GM12878 (cell line): ENCODE data around the gene WBP1L. TPM values are rescaled to one million over a fixed set of nuclear protein-coding genes. Genes with fewer than 3 reads are reported as not detected.

Experiments
- ATAC-seq: fragments of 200-7000 bp; cut with Tn5 transposase; 3 replicates; pipeline ENCODE4 v1.9.1; 2020; ENCODE audit warnings: mild to moderate bottlenecking, moderate library complexity
- BruUV-seq: library from RNA; stranded (reverse); fragments of 400-500 nt; replicated peaks from 2 replicates; lab custom pipeline; 2021; lab: Mats Ljungman, UMichigan
- CTCF ChIA-PET: fragments of 300-600 bp; sonication (Branson Sonifier 250); formaldehyde crosslinking; extraction: SDS; loops from one replicate; lab custom pipeline; 2021; ENCODE audit warnings: inconsistent platforms; lab: Yijun Ruan, JAX
- POLR2A ChIA-PET: fragments of 350-600 bp; formaldehyde crosslinking; extraction: SDS; loops from one replicate; lab custom pipeline; 2021; ENCODE audit warnings: inconsistent platforms; lab: Charles Lee
- RAD21 ChIA-PET: fragments of 300-600 bp; sonication (Branson Sonifier 250); formaldehyde crosslinking; loops from one replicate; lab custom pipeline; 2023; ENCODE audit warnings: antibody characterized with exemption; ENCODE audit not compliant: unreplicated experiment; lab: Charles Lee
- SMC1A ChIA-PET: fragments of 300-600 bp; sonication (Branson Sonifier 250); formaldehyde crosslinking; loops from one replicate; lab custom pipeline; 2023; ENCODE audit not compliant: unreplicated experiment, uncharacterized antibody; lab: Charles Lee
- DNase-seq: peaks from one replicate; pipeline ENCODE4 v3.0.0-alpha.2; 2011; ENCODE audit warnings: low read depth, low spot score
- FAIRE-seq: peaks from 3 replicates; lab custom pipeline; 2011; peaks lifted over from hg19 to GRCh38; lab: Jason Lieb, UNC
- H2AFZ ChIP-seq: 2 replicates; pipeline ENCODE4 v1.6.0; 2011; ENCODE audit warnings: low read depth, low read length, control low read depth; ENCODE audit not compliant: control insufficient read depth
- H3K27ac ChIP-seq: 2 replicates; pipeline ENCODE4 v1.5.1; 2011; ENCODE audit warnings: control low read depth; ENCODE audit not compliant: control insufficient read depth, insufficient read depth
- H3K27me3 ChIP-seq, 2 experiments: replicated peaks in 1 of 2; 2 replicates each; pipeline versions ENCODE4 v1.6.0 to v1.6.1; 2011; ENCODE audit warnings: low read length in 1 of 2; ENCODE audit not compliant: control insufficient read depth in 2 of 2, insufficient read depth in 2 of 2
- H3K36me3 ChIP-seq, 2 experiments: 2 replicates each; pipeline ENCODE4 v1.5.1; 2011; ENCODE audit warnings: low read length in 1 of 2; ENCODE audit not compliant: control insufficient read depth in 2 of 2, insufficient read depth in 2 of 2
- H3K4me1 ChIP-seq: 2 replicates; pipeline ENCODE4 v1.6.1; 2011; ENCODE audit warnings: mild to moderate bottlenecking, low read length, moderate library complexity, mixed read lengths; ENCODE audit not compliant: control insufficient read depth, insufficient read depth
- H3K4me2 ChIP-seq: 2 replicates; pipeline ENCODE4 v1.6.0; 2011; ENCODE audit warnings: control low read depth; ENCODE audit not compliant: control insufficient read depth, insufficient read depth
- H3K4me3 ChIP-seq: fragments of 200-600 bp; sonication (generic); 2 replicates; pipeline ENCODE4 v1.5.1; 2016
- H3K79me2 ChIP-seq: 2 replicates; pipeline ENCODE4 v1.6.0; 2011; ENCODE audit warnings: low read length; ENCODE audit not compliant: control insufficient read depth, insufficient read depth
- H3K9ac ChIP-seq: 2 replicates; pipeline ENCODE4 v1.8.0; 2011; ENCODE audit warnings: low read length, control low read depth, mixed read lengths; ENCODE audit not compliant: control insufficient read depth, insufficient read depth
- H3K9me3 ChIP-seq: replicated peaks from 3 replicates; pipeline ENCODE4 v1.5.1; 2011; ENCODE audit warnings: mild to moderate bottlenecking, low read length; ENCODE audit not compliant: control insufficient read depth, insufficient read depth
- H4K20me1 ChIP-seq: 2 replicates; pipeline ENCODE4 v1.6.0; 2011; ENCODE audit not compliant: control insufficient read depth, insufficient read depth
- ASH2L ChIP-seq: fragments of 300-600, 200-600 bp; sonication (generic); IDR thresholded peaks from 2 replicates; pipeline ENCODE4 v1.6.1; 2017; ENCODE audit warnings: low read depth, mild to moderate bottlenecking, borderline replicate concordance
- HDAC2 ChIP-seq: fragments of 200-600 bp; sonication (generic); IDR thresholded peaks from 2 replicates; pipeline ENCODE4 v1.6.1; 2017
- JUNB ChIP-seq: IDR thresholded peaks from 2 replicates; pipeline ENCODE4 v1.6.1; 2016; ENCODE audit warnings: antibody characterized with exemption, mild to moderate bottlenecking
- NFXL1 ChIP-seq: fragments of 450-650 bp; IDR thresholded peaks from 2 replicates; pipeline ENCODE4 v1.6.1; 2017; ENCODE audit warnings: antibody characterized with exemption, mild to moderate bottlenecking, borderline replicate concordance
- SKIL ChIP-seq: fragments of 450-650 bp; IDR thresholded peaks from 2 replicates; pipeline ENCODE4 v1.6.1; 2017; ENCODE audit warnings: mild to moderate bottlenecking, low read depth, inconsistent platforms; ENCODE audit not compliant: poor library complexity, severe bottlenecking
- SREBF1 ChIP-seq: IDR thresholded peaks from 2 replicates; pipeline ENCODE4 v1.6.1; 2012; ENCODE audit warnings: mild to moderate bottlenecking, low read length
- USF1 ChIP-seq: IDR thresholded peaks from 2 replicates; pipeline ENCODE4 v1.6.1; 2011; ENCODE audit warnings: borderline replicate concordance, low read depth, mild to moderate bottlenecking, moderate library complexity, mixed read lengths, low read length; ENCODE audit not compliant: insufficient read depth; ENCODE audit errors: extremely low read length
- ZBED1 ChIP-seq: IDR thresholded peaks from 2 replicates; pipeline ENCODE4 v1.6.1; 2016; ENCODE audit warnings: borderline replicate concordance
- WGBS: methylation state at CpG from one replicate; pipeline ENCODE4 v1.1.6; 2016; ENCODE audit warnings: low lambda C conversion rate; ENCODE audit not compliant: insufficient replicate concordance, insufficient coverage; ENCODE audit errors: missing lambda C conversion rate; 5-methylcytosine and 5-hydroxymethylcytosine counted together
- in situ Hi-C: fragments of 300-500 bp; cut with MboI; formaldehyde crosslinking; loops from 9 replicates; pipeline ENCODE4 v1.14.3; 2018; ENCODE audit warnings: mixed read lengths
- intact Hi-C: fragments of 100-400 bp; cut with micrococcal nuclease; formaldehyde crosslinking; loops from one replicate; pipeline ENCODE4 v1.14.2; 2022; ENCODE audit not compliant: unreplicated experiment
- polyA plus RNA-seq, 11 experiments: library from polyadenylated mRNA; depleted of rRNA in 4 of 11; unstranded in 6 of 11; stranded (reverse) in 5 of 11; fragments of >200 nt; fragmentation: Nextera tagmentation in 4 of 11; fragmentation: Illumina TruSeq in 1 of 11; extraction: Ambion mirVana in 4 of 11; extraction: Trizol in 1 of 11; gene quantifications; 1 replicate in 1 of 11; 2 replicates in 10 of 11; pipeline versions ENCODE4 v1.2.1 to v1.2.3, GENCODE V29; 2011 to 2016; ENCODE audit warnings: inconsistent platforms in 2 of 11, missing spikeins in 2 of 11, low read depth in 1 of 11
- total RNA-seq, 4 experiments: library from RNA; depleted of rRNA in 3 of 4; stranded (reverse); fragments of >200 nt in 3 of 4; fragmentation: Illumina TruSeq in 1 of 4; extraction: Trizol in 1 of 4; gene quantifications; 2 replicates each; pipeline versions ENCODE4 v1.2.1 to v1.2.3, GENCODE V29; 2013 to 2021
- TF ChIP-seq, protein P1 (sequence below): fragments of 450-650 bp; IDR thresholded peaks from 2 replicates; pipeline ENCODE4 v1.6.1; 2016; ENCODE audit warnings: mild to moderate bottlenecking

WBP1L gene
- total and polyA plus RNA-seq, 10 of the 15 experiments (the other 5 are each of a cell fraction or from before 2014, with no cell fraction given) = 3.7 to 18.8 (median 12.3) TPM

DNA sequence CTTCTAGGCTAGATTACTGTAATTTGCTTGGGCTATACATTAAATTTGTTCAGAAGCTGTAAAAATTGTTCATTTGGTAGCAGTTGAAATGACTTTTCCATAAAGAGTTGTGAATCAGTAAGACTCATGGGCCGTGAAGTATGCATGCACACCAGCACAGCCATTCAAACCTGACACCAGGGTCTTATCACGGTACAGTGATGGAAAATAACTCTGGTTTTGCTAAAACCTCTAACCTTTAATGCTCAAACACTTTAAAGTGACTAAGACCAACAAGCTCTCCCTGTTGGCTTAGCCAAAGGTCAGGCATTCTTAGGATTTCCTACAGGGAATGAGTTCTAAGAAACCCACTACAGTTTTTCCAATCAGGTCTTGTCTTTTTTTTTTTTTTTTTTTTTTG, 41.0 kb upstream of the WBP1L start:
- no peak for FAIRE-seq

DNA sequence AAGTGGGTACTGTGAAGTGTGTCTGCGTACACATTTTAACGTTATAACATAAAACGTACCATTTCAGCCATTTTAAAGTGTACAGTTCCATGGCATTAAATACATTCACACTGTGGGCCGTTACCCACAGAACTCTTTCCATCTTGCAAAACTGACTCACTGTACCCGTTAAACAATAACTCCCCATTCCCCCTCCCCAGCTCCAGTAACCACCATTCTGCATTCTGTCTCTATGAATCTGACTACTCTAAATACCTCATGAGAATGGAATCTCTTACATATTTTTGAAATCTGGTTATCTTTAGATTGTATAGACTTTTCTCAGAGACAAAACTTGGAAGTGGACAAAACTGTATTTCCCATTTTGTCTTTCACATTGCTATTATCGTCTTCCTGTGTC, 38.8 kb upstream of the WBP1L start:
- Histone ChIP-seq H3K4me2 (no peak overlapping the region; the same call in 1 of the 2 replicates), H3K27me3 (no peaks in the 10 kb centered on the region), H3K27ac (no peak overlapping the region), H2AFZ (no peak overlapping the region), H3K9ac (no peak overlapping the region), H3K9me3 (no peaks in the 10 kb centered on the region), H3K4me1 (peaks cover 6% of the 10 kb centered on the region), H3K79me2 (peaks cover 14% of the 10 kb centered on the region), H3K4me3 (no peak overlapping the region), H4K20me1 (no peaks in the 10 kb centered on the region), H3K36me3 (peaks cover 0 to 2% of the 10 kb centered on the region in 2 experiments; a peak in 3 of 4 replicates)
- no TSS peak for BruUV-seq
- SMC1A ChIA-PET = interaction anchor here (1.1 to 1.5 kb wide), 2 partner anchors 30 to 53 kb away, joined by 3 to 5 read pairs; no protein-coding TSS in a partner anchor
- RAD21 ChIA-PET = no interaction called here
- TF ChIP-seq USF1 (no peak), ASH2L (no peak), SREBF1 (no peak), SKIL (no peak), JUNB (no peak), ZBED1 (no peak)
- TF ChIP-seq, protein P1, sequence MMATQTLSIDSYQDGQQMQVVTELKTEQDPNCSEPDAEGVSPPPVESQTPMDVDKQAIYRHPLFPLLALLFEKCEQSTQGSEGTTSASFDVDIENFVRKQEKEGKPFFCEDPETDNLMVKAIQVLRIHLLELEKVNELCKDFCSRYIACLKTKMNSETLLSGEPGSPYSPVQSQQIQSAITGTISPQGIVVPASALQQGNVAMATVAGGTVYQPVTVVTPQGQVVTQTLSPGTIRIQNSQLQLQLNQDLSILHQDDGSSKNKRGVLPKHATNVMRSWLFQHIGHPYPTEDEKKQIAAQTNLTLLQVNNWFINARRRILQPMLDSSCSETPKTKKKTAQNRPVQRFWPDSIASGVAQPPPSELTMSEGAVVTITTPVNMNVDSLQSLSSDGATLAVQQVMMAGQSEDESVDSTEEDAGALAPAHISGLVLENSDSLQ = no peak
- FAIRE-seq (no peak), ATAC-seq (no peak), DNase-seq (no peak)
- in situ Hi-C loops (no loop called here), intact Hi-C loops (no loop called here)
- WGBS = 83% methylated on average over 6 of the region's 6 CpGs
- POLR2A ChIA-PET = interaction anchor here (0.6 to 1.4 kb wide), 5 partner anchors 9 to 97 kb away, joined by 3 to 5 read pairs (median 3); partner anchors contain the start of gene ARL3
- CTCF ChIA-PET = interaction anchor here (0.5 to 0.6 kb wide), 2 partner anchors 31 to 70 kb away, joined by 3 to 4 read pairs; no protein-coding TSS in a partner anchor

More for the DNA sequence above, 41.0 kb upstream of the WBP1L start:
- Histone ChIP-seq H4K20me1 (no peaks in the 10 kb centered on the region), H3K9me3 (no peaks in the 10 kb centered on the region), H2AFZ (no peak overlapping the region), H3K27me3 (no peaks in the 10 kb centered on the region), H3K79me2 (peaks cover 7% of the 10 kb centered on the region), H3K27ac (no peak overlapping the region), H3K36me3 (peaks cover 4 to 7% of the 10 kb centered on the region in 2 experiments), H3K4me2 (no peak overlapping the region), H3K9ac (no peak overlapping the region), H3K4me3 (no peak overlapping the region), H3K4me1 (peaks cover 6% of the 10 kb centered on the region)
- TF ChIP-seq HDAC2 = no peak
- TF ChIP-seq NFXL1 = no peak
- RAD21 ChIA-PET = interaction anchor here (0.7 to 1.8 kb wide), 2 partner anchors 11 to 25 kb away, joined by 4 to 5 read pairs; partner anchors contain the start of genes ARL3 and SFXN2
- no peak for ATAC-seq
- in situ Hi-C loops = no loop called here
- WGBS = 70% methylated on average over 2 of the region's 2 CpGs
- SMC1A ChIA-PET = interaction anchor here (0.8 to 3.9 kb wide), 3 partner anchors 9 to 26 kb away, joined by 3 to 32 read pairs (median 12); no protein-coding TSS in a partner anchor
- CTCF ChIA-PET = interaction anchor here (0.6 to 3.0 kb wide), 3 partner anchors 24 to 263 kb away, joined by 3 to 13 read pairs (median 7); no protein-coding TSS in a partner anchor
- intact Hi-C loops = no loop called here
- DNase-seq = no peak
- POLR2A ChIA-PET = interaction anchor here (0.6 to 2.5 kb wide), 8 partner anchors 9 to 900 kb away, joined by 3 to 21 read pairs (median 5); no protein-coding TSS in a partner anchor
- no TSS peak for BruUV-seq
